Fibroblast of lung (primary cell): ENCODE measurements around the gene PIF1. TPM values are rescaled to one million over a fixed set of nuclear protein-coding genes. Genes with fewer than 3 reads are reported as not detected.
A peak's percentile ranks its signal among the peaks of the same experiment; 100 is the strongest.

Experiments used
- DNase-seq, 2 donors: peaks; one replicate each; pipeline versions ENCODE4 v3.0.0 to v3.0.0-alpha.2; 2010; ENCODE audit warnings: low read depth in 2 of 2
- H2AFZ ChIP-seq: 2 replicates; pipeline ENCODE4 v1.5.1; 2012; ENCODE audit warnings: low read length, control low read depth, inconsistent platforms
- H3K27ac ChIP-seq: 2 replicates; pipeline ENCODE4 v1.5.1; 2011; ENCODE audit warnings: low read length, control low read depth; ENCODE audit not compliant: insufficient read depth
- H3K27me3 ChIP-seq: 2 replicates; pipeline ENCODE4 v1.5.1; 2011; ENCODE audit warnings: mild to moderate bottlenecking, low read length; ENCODE audit not compliant: control insufficient read depth, insufficient read depth
- H3K36me3 ChIP-seq: 2 replicates; pipeline ENCODE4 v1.5.1; 2011; ENCODE audit warnings: low read length; ENCODE audit not compliant: control insufficient read depth, insufficient read depth
- H3K4me1 ChIP-seq: 2 replicates; pipeline ENCODE4 v1.5.1; 2011; ENCODE audit warnings: low read length; ENCODE audit not compliant: control insufficient read depth, insufficient read depth; ENCODE audit errors: extremely low read depth
- H3K4me2 ChIP-seq: 2 replicates; pipeline ENCODE4 v1.5.1; 2011; ENCODE audit warnings: low read length, control low read depth; ENCODE audit not compliant: insufficient read depth; ENCODE audit errors: extremely low read depth
- H3K4me3 ChIP-seq, 4 experiments: fragments of 200-600 bp in 1 of 4; sonication (generic) in 1 of 4; replicated peaks in 1 of 4; 2 replicates each; pipeline ENCODE4 v1.5.1; 2011 to 2016; ENCODE audit warnings: low read length in 4 of 4, low read depth in 3 of 4, mild to moderate bottlenecking in 3 of 4, control low read depth in 2 of 4, inconsistent platforms in 1 of 4, mixed read lengths in 1 of 4; ENCODE audit not compliant: insufficient read depth in 1 of 4; ENCODE audit errors: control extremely low read depth in 1 of 4
- H3K79me2 ChIP-seq: 2 replicates; pipeline ENCODE4 v1.5.1; 2012; ENCODE audit warnings: mild to moderate bottlenecking, low read length, inconsistent platforms; ENCODE audit not compliant: control insufficient read depth, insufficient read depth
- H3K9ac ChIP-seq: 2 replicates; pipeline ENCODE4 v1.5.1; 2011; ENCODE audit warnings: mild to moderate bottlenecking, low read length, control low read depth; ENCODE audit not compliant: insufficient read depth
- H3K9me3 ChIP-seq: 2 replicates; pipeline ENCODE4 v1.5.1; 2012; ENCODE audit warnings: low read depth, low read length; ENCODE audit not compliant: control insufficient read depth, insufficient read depth
- H4K20me1 ChIP-seq: 2 replicates; pipeline ENCODE4 v1.5.1; 2011; ENCODE audit warnings: low read length; ENCODE audit not compliant: control insufficient read depth, insufficient read depth; ENCODE audit errors: extremely low read depth
- CTCF ChIP-seq, 2 donors: IDR thresholded peaks in 1 of 2; conservative IDR thresholded peaks in 1 of 2; 1 replicate in 1 of 2; 2 replicates in 1 of 2; pipeline ENCODE4 v1.5.1; 2011 to 2012; ENCODE audit warnings: low read length in 2 of 2, control low read depth in 1 of 2, inconsistent platforms in 1 of 2, low read depth in 1 of 2, mild to moderate bottlenecking in 1 of 2
- EZH2 ChIP-seq: IDR thresholded peaks from 2 replicates; pipeline ENCODE4 v1.5.1; 2012; ENCODE audit warnings: low read length, control low read depth, mild to moderate bottlenecking; ENCODE audit errors: missing control alignments
- polyA plus RNA-seq, 2 donors: library from polyadenylated mRNA; depleted of rRNA in 1 of 2; stranded (reverse) in 1 of 2; unstranded in 1 of 2; fragments of >200 nt; gene quantifications; 2 replicates each; pipeline ENCODE4 v1.2.1, GENCODE V29; 2011 to 2012; ENCODE audit warnings: missing spikeins in 1 of 2
- total RNA-seq: library from RNA; depleted of rRNA; stranded (reverse); fragments of >200 nt; gene quantifications from 2 replicates; pipeline ENCODE4 v1.2.1, GENCODE V29; 2014

The PIF1 gene
- total and polyA plus RNA-seq, 2 donors (not counting 1 experiment from before 2014, with no cell fraction given): 5.1 to 9.4 TPM

- Histone ChIP-seq H3K9me3 (no peaks in the 10 kb centered on the region), H3K36me3 (no peaks in the 10 kb centered on the region), H3K79me2 (peaks cover 55% of the 10 kb centered on the region), H3K4me2 (peak overlapping the region; percentile 87), H2AFZ (no peak overlapping the region), H3K4me3 (peak overlapping the region; percentile 90 to 99 (median 96)), H3K27ac (peak overlapping the region; percentile 83), H3K27me3 (no peaks in the 10 kb centered on the region), H3K9ac (peak overlapping the region; percentile 92), H4K20me1 (peaks cover 3% of the 10 kb centered on the region), H3K4me1 (peaks cover 11% of the 10 kb centered on the region)
- TF ChIP-seq CTCF (conservative IDR thresholded peaks at IDR 0.05 in 1 of 2, IDR thresholded peaks at IDR 0.05 in 1 of 2; ENCODE audit: low read depth in 1 of 2, low read length in 2 of 2) (no peak), EZH2 (no peak)
- DNase-seq: peak in 1 of 2 donors; percentile 36
These were observed 16.9 kb upstream of the PIF1 start for GRCh38 chr15:64842096-64842939.

- peaks cover 11% of the 10 kb centered on the region for H3K4me1 ChIP-seq
- peak within 1 kb of the TSS; percentile 64 for H2AFZ ChIP-seq
- no peaks in the 10 kb centered on the region for H3K9me3 ChIP-seq
- peaks cover 2% of the 10 kb centered on the region for H4K20me1 ChIP-seq
- H3K4me3 ChIP-seq: peak within 1 kb of the TSS; percentile 90 to 99 (median 96)
- H3K36me3 ChIP-seq: no peaks in the 10 kb centered on the region
- H3K27me3 ChIP-seq: no peaks in the 10 kb centered on the region
- H3K9ac ChIP-seq: peak within 1 kb of the TSS; percentile 92
- DNase-seq: peak; percentile 93 to 96
- peaks cover 47% of the 10 kb centered on the region for H3K79me2 ChIP-seq
- peak in 1 of 2 donors; percentile 7 for TF ChIP-seq CTCF (conservative IDR thresholded peaks at IDR 0.05 in 1 of 2, IDR thresholded peaks at IDR 0.05 in 1 of 2; ENCODE audit: low read depth in 1 of 2, low read length in 2 of 2)
- no peak for TF ChIP-seq EZH2
- peak within 1 kb of the TSS; percentile 98 for H3K4me2 ChIP-seq
- peak within 1 kb of the TSS; percentile 83 for H3K27ac ChIP-seq
These were observed 16.1 kb upstream of the PIF1 start, which contains the start of gene PLEKHO2 for GRCh38 chr15:64841344-64842095. TSS of gene PLEKHO2 (plus strand) at chr15:64841915. CDS start at chr15:64842017, 102 bp downstream.

- H3K27ac ChIP-seq: peak overlapping the region; percentile 76
- no peaks in the 10 kb centered on the region for H3K36me3 ChIP-seq
- peak overlapping the region; percentile 64 for H2AFZ ChIP-seq
- peak overlapping the region; percentile 69 to 81 (median 71) for H3K4me3 ChIP-seq
- DNase-seq: no peak
- peaks cover 42% of the 10 kb centered on the region for H3K79me2 ChIP-seq
- peak overlapping the region; percentile 66 for H3K9ac ChIP-seq
- no peaks in the 10 kb centered on the region for H3K9me3 ChIP-seq
- H3K4me1 ChIP-seq: peaks cover 14% of the 10 kb centered on the region
- H3K27me3 ChIP-seq: no peaks in the 10 kb centered on the region
- TF ChIP-seq EZH2 (no peak), CTCF (conservative IDR thresholded peaks at IDR 0.05 in 1 of 2, IDR thresholded peaks at IDR 0.05 in 1 of 2; ENCODE audit: low read depth in 1 of 2, low read length in 2 of 2) (no peak)
- H4K20me1 ChIP-seq: peaks cover 2% of the 10 kb centered on the region
- H3K4me2 ChIP-seq: peak overlapping the region; percentile 98
These were observed 15.6 kb upstream of the PIF1 start for GRCh38 chr15:64841060-64841343.
